A549 (cell line): ENCODE measurements around the gene NFIA. TPM values are rescaled to one million over a fixed set of nuclear protein-coding genes. Genes with fewer than 3 reads are reported as not detected.
A peak's percentile ranks its signal among the peaks of the same experiment; 100 is the strongest.

Source experiments
- ATAC-seq, 2 experiments: fragments of 200-7000 bp in 1 of 2; fragments of >200 bp in 1 of 2; cut with Nextera tagmentation in 1 of 2; cut with Tn5 transposase in 1 of 2; 3 replicates each; pipeline versions ENCODE4 v1.8.0 to v1.9.1; 2018 to 2020; ENCODE audit warnings: mild to moderate bottlenecking in 1 of 2, moderate library complexity in 1 of 2
- CTCF ChIA-PET: fragments of 300-600 bp; sonication (Branson Sonifier 250); formaldehyde crosslinking; extraction: SDS; loops from one replicate; lab custom pipeline; 2021; ENCODE audit warnings: antibody characterized with exemption, inconsistent platforms; lab: Yijun Ruan, JAX
- POLR2A ChIA-PET: fragments of 350-600 bp; formaldehyde crosslinking; extraction: SDS; loops from one replicate; lab custom pipeline; 2021; ENCODE audit warnings: antibody characterized with exemption, inconsistent platforms; lab: Yijun Ruan, JAX
- DNase-seq, 2 experiments: peaks; one replicate each; pipeline versions ENCODE4 v3.0.0 to v3.0.0-alpha.2; 2011 to 2016; ENCODE audit warnings: low read depth in 1 of 2, low spot score in 1 of 2
- FAIRE-seq: peaks from 2 replicates; lab custom pipeline; 2011; peaks lifted over from hg19 to GRCh38; lab: Jason Lieb, UNC
- H3K27ac ChIP-seq, 2 experiments: fragments of >200 bp; sonication (Bioruptor Twin); formaldehyde crosslinking; 3 replicates each; pipeline ENCODE4 v1.5.1; 2016 to 2017
- H3K4me1 ChIP-seq: fragments of >200 bp; sonication (Bioruptor Twin); formaldehyde crosslinking; 3 replicates; pipeline ENCODE4 v1.6.1; 2016
- H3K4me2 ChIP-seq: fragments of >200 bp; sonication (Bioruptor Twin); formaldehyde crosslinking; 3 replicates; pipeline ENCODE4 v1.6.1; 2016
- H3K4me3 ChIP-seq: fragments of >200 bp; sonication (Bioruptor Twin); formaldehyde crosslinking; 3 replicates; pipeline ENCODE4 v1.5.1; 2016
- H3K9me3 ChIP-seq: fragments of >200 bp; sonication (Bioruptor Twin); formaldehyde crosslinking; 3 replicates; pipeline ENCODE4 v1.6.1; 2016
- EHMT2 ChIP-seq: fragments of 200-600 bp; sonication (generic); IDR thresholded peaks from 2 replicates; pipeline ENCODE4 v1.6.1; 2016; ENCODE audit warnings: antibody characterized with exemption, low read depth, mild to moderate bottlenecking, moderate library complexity
- ESRRA ChIP-seq: fragments of 150-350 bp; IDR thresholded peaks from 2 replicates; pipeline ENCODE4 v1.6.1; 2014; ENCODE audit warnings: mild to moderate bottlenecking, low read length, borderline replicate concordance
- HEYL ChIP-seq: fragments of 250-450 bp; sonication (Bioruptor Pico); IDR thresholded peaks from 2 replicates; pipeline ENCODE4 v1.8.0; 2021; ENCODE audit warnings: mild to moderate bottlenecking, moderate library complexity
- JUNB ChIP-seq: fragments of >200 bp; sonication (Bioruptor Twin); formaldehyde crosslinking; IDR thresholded peaks from 2 replicates; pipeline ENCODE4 v1.6.1; 2016
- KDM1A ChIP-seq: fragments of 200-600 bp; sonication (generic); IDR thresholded peaks from 2 replicates; pipeline ENCODE4 v1.6.1; 2016; ENCODE audit warnings: low read depth, mild to moderate bottlenecking
- MAFK ChIP-seq: fragments of 450-650 bp; IDR thresholded peaks from 2 replicates; pipeline ENCODE4 v1.6.1; 2014; ENCODE audit not compliant: partially characterized antibody
- NFE2L2 ChIP-seq: fragments of 150-350 bp; conservative IDR thresholded peaks from 2 replicates; pipeline ENCODE4 v1.6.1; 2014; ENCODE audit warnings: low read length
- POLR2A ChIP-seq: IDR thresholded peaks from 2 replicates; pipeline ENCODE4 v1.6.1; 2012; ENCODE audit warnings: mild to moderate bottlenecking, low read length
- RARB ChIP-seq: fragments of 250-450 bp; sonication (Bioruptor Pico); IDR thresholded peaks from 2 replicates; pipeline ENCODE4 v1.8.0; 2021; ENCODE audit warnings: mild to moderate bottlenecking, moderate library complexity
- RFX5 ChIP-seq: fragments of 450-650 bp; IDR thresholded peaks from 2 replicates; pipeline ENCODE4 v1.7.1; 2014; ENCODE audit warnings: antibody characterized with exemption, mild to moderate bottlenecking, moderate library complexity
- RNF2 ChIP-seq: fragments of 200-600 bp; sonication (generic); IDR thresholded peaks from 2 replicates; pipeline ENCODE4 v1.6.1; 2016; ENCODE audit warnings: low read depth, mild to moderate bottlenecking, antibody characterized with exemption, moderate library complexity, borderline replicate concordance
- SMC3 ChIP-seq: fragments of >200 bp; sonication (Bioruptor Twin); formaldehyde crosslinking; IDR thresholded peaks from 3 replicates; pipeline ENCODE4 v1.6.1; 2018; ENCODE audit warnings: inconsistent platforms
- WGBS: methylation state at CpG from one replicate; pipeline ENCODE4 v1.1.6; 2017; ENCODE audit errors: missing lambda C conversion rate; 5-methylcytosine and 5-hydroxymethylcytosine counted together
- polyA plus RNA-seq, 4 experiments: library from polyadenylated mRNA; depleted of rRNA in 3 of 4; stranded (reverse); fragments of >200 nt; fragmentation: RNase III in 1 of 4; extraction: RNeasy Plus Mini Kit Qiagen cat#74134 plus additional on column Dnase treatment in 1 of 4; gene quantifications; 2 replicates in 3 of 4; 3 replicates in 1 of 4; pipeline ENCODE4 v1.2.3, GENCODE V29; 2011 to 2017
- TF ChIP-seq, protein P1 (sequence below): fragments of 250-450 bp; sonication (Bioruptor Pico); IDR thresholded peaks from 2 replicates; pipeline ENCODE4 v1.5.0; 2020; ENCODE audit warnings: low read depth, mild to moderate bottlenecking, moderate library complexity
- TF ChIP-seq, protein P2 (sequence below): fragments of 200-600 bp; sonication (generic); IDR thresholded peaks from 2 replicates; pipeline ENCODE4 v1.6.1; 2016; ENCODE audit warnings: antibody characterized with exemption, mild to moderate bottlenecking, moderate library complexity
- TF ChIP-seq, protein P3 (sequence below): fragments of 450-650 bp; IDR thresholded peaks from 2 replicates; pipeline ENCODE4 v1.6.1; 2014; ENCODE audit warnings: antibody characterized with exemption

NFIA gene
- polyA plus RNA-seq, 2 of the 4 experiments (the other 2 are of a cell fraction): 6.5 to 25.8 TPM

DNA sequence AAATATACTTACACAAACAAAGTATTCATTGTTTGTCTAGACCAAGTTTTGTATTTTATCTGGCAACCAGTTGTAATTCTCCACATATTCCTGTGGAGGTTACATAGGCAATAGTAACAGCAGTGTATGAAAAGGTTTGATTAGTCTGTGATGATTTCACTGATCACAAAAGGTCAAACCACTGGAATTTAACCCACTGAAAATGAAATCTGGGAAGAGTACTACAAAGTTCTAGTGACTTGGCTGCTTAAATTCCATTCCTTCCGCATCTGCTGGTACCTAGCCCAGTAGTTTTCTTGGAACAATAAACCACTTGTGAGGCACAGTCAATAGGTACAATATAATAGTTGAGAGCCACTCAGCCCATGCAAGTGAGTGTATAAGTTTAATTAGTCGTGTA is 205.4 kb downstream of the NFIA start:
- ChIA-PET POLR2A (no interaction called here), CTCF (no interaction called here)
- Histone ChIP-seq H3K9me3 (no peaks in the 10 kb centered on the region), H3K27ac (peak overlapping the region in 1 of 2 experiments; percentile 31; a peak in 2 of 6 replicates), H3K4me1 (peaks cover 49% of the 10 kb centered on the region), H3K4me2 (peak overlapping the region; percentile 19; the same call in 1 of the 3 replicates), H3K4me3 (no peak overlapping the region)
- TF ChIP-seq HEYL (CRISPR knock-in tag) (no peak), RARB (CRISPR knock-in tag) (no peak), RNF2 (no peak)
- TF ChIP-seq, protein P1, sequence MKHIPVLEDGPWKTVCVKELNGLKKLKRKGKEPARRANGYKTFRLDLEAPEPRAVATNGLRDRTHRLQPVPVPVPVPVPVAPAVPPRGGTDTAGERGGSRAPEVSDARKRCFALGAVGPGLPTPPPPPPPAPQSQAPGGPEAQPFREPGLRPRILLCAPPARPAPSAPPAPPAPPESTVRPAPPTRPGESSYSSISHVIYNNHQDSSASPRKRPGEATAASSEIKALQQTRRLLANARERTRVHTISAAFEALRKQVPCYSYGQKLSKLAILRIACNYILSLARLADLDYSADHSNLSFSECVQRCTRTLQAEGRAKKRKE (CRISPR knock-in tag): no peak
- no peak for DNase-seq
- 0 out of 6 replicates have a peak, but pooled peaks of 1 of the 2 experiments have one; percentile 16 for ATAC-seq
- FAIRE-seq: no peak
- 75% methylated on average over 2 of the region's 2 CpGs for WGBS

DNA sequence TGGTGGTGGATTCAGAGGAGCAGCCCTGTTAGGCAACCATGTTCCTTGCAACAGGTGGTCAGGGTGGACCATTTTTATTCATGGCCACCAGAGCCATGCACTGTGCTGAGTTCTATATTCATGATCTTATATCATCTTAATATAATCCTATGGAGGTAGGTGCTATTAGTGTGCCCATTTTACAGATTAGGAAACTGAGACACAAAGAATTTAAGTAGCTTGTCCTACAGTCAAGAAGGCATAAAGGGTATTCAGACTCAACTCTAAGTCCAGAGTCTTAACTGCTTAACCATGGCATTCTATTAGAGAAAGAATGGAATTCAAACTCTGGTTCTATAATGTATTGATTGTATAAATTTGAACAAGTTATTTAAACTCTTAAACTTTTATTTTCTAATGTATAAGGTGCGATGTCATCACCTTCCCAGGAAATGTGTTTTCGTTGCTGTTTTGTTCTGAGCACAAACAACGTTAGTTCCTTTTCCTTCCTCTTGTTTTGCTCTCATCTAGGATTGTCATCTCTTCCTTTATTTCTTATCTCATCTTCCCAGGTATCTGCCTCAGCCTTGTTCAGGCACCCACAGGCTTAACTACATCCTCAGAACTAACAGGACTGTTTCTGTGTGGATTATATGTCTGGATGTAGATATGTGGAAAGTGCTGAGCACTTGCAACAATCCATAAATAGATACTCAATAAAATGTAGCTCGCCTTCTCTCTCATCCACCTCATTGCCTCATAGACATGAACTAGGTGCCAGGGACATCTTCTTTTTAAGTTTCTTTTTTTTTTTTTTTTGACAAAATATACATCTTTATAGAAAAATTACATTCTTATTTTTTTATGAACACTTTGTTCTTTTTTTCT is 207.1 kb downstream of the NFIA start:
- ChIA-PET POLR2A (no interaction called here), CTCF (interaction anchor here (0.7 kb wide), 1 partner anchor 443 kb away, joined by 3 read pairs; no protein-coding TSS in a partner anchor)
- Histone ChIP-seq H3K27ac (no peak overlapping the region), H3K4me1 (peaks cover 52% of the 10 kb centered on the region), H3K4me3 (no peak overlapping the region), H3K4me2 (no peak overlapping the region), H3K9me3 (no peaks in the 10 kb centered on the region)
- TF ChIP-seq NFE2L2 (no peak), POLR2A (no peak), KDM1A (no peak), MAFK (no peak), SMC3 (no peak), EHMT2 (no peak)
- TF ChIP-seq, protein P2, sequence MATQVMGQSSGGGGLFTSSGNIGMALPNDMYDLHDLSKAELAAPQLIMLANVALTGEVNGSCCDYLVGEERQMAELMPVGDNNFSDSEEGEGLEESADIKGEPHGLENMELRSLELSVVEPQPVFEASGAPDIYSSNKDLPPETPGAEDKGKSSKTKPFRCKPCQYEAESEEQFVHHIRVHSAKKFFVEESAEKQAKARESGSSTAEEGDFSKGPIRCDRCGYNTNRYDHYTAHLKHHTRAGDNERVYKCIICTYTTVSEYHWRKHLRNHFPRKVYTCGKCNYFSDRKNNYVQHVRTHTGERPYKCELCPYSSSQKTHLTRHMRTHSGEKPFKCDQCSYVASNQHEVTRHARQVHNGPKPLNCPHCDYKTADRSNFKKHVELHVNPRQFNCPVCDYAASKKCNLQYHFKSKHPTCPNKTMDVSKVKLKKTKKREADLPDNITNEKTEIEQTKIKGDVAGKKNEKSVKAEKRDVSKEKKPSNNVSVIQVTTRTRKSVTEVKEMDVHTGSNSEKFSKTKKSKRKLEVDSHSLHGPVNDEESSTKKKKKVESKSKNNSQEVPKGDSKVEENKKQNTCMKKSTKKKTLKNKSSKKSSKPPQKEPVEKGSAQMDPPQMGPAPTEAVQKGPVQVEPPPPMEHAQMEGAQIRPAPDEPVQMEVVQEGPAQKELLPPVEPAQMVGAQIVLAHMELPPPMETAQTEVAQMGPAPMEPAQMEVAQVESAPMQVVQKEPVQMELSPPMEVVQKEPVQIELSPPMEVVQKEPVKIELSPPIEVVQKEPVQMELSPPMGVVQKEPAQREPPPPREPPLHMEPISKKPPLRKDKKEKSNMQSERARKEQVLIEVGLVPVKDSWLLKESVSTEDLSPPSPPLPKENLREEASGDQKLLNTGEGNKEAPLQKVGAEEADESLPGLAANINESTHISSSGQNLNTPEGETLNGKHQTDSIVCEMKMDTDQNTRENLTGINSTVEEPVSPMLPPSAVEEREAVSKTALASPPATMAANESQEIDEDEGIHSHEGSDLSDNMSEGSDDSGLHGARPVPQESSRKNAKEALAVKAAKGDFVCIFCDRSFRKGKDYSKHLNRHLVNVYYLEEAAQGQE: no peak
- TF ChIP-seq, protein P3, sequence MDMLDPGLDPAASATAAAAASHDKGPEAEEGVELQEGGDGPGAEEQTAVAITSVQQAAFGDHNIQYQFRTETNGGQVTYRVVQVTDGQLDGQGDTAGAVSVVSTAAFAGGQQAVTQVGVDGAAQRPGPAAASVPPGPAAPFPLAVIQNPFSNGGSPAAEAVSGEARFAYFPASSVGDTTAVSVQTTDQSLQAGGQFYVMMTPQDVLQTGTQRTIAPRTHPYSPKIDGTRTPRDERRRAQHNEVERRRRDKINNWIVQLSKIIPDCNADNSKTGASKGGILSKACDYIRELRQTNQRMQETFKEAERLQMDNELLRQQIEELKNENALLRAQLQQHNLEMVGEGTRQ: no peak
- DNase-seq (no peak), FAIRE-seq (no peak), ATAC-seq (no peak)
- WGBS: 94% methylated on average over 4 of the region's 4 CpGs

DNA sequence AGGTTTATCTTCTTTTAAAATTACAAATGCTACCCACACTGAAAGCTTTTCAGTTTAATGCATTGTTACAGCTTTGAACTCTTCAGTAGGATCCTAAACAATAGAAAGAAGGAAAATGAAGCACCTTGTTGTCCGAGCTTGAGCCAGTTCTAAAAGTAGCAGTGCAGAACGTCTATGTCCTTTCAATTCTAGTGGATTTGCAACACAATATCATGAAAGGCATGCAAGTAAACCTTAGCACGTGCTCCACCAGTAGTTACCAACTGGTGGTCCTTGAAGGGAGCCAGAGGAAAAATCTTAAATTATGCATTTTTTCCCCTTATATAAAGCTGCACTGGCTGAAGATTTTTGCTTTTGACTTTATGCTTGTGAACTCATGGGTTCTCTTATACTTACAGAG is 208.2 kb downstream of the NFIA start:
- no peaks in the 10 kb centered on the region for H3K9me3 ChIP-seq
- H3K4me2 ChIP-seq: no peak overlapping the region
- no peak overlapping the region for H3K27ac ChIP-seq
- ATAC-seq (no peak), DNase-seq (no peak), FAIRE-seq (no peak)
- no peak overlapping the region for H3K4me3 ChIP-seq
- peaks cover 43% of the 10 kb centered on the region for H3K4me1 ChIP-seq
- TF ChIP-seq SMC3: no peak
- TF ChIP-seq RARB (CRISPR knock-in tag): no peak
- TF ChIP-seq RFX5: no peak
- TF ChIP-seq RNF2: no peak
- TF ChIP-seq KDM1A: no peak
- no peak for TF ChIP-seq ESRRA
- TF ChIP-seq JUNB: no peak
- CTCF ChIA-PET: no interaction called here
- 80% methylated on average over 3 of the region's 3 CpGs for WGBS
- POLR2A ChIA-PET: no interaction called here
